ENCODE results near the gene ANKS4B.

- TF ChIP-seq EZH2 (IDR thresholded peaks at IDR 0.05; ENCODE audit: insufficient read depth, poor library complexity, severe bottlenecking) = no peak
- TF ChIP-seq EZH2phosphoT487 (IDR thresholded peaks at IDR 0.05; ENCODE audit: insufficient read depth, low read depth) = no peak
These were observed 67.0 kb downstream of the ANKS4B start for GRCh38 chr16:21300309-21301167.
